Activated T-cell treated with anti-CD3 and anti-CD28 coated beads for 48 hours (primary cell): ENCODE data around the gene GRPEL2.
A peak's percentile ranks its signal among the peaks of the same experiment; 100 is the strongest.

Source experiments
- DNase-seq: peaks from one replicate; pipeline ENCODE4 v3.0.0-alpha.2; 2020; ENCODE audit warnings: low read depth

The GRPEL2 gene

GRCh38 chr5:149345147-149345891 lies at the start of gene GRPEL2:
Gene GRPEL2, plus strand, starts transcription at chr5:149345499. Its CDS starts 41 bp downstream, at chr5:149345540.
- DNase-seq, result peak; percentile 91

GRCh38 chr5:149297340-149298025 lies 47.8 kb upstream of the GRPEL2 start:
- DNase-seq, result no peak

- no peak for DNase-seq
Measured at GRCh38 chr5:149298163-149298562, 47.1 kb upstream of the GRPEL2 start.

GRCh38 chr5:149298842-149299404 lies 46.4 kb upstream of the GRPEL2 start:
- DNase-seq, result no peak

GRCh38 chr5:149299451-149300054 lies 45.7 kb upstream of the GRPEL2 start:
- no peak for DNase-seq

- DNase-seq, result no peak
Measured at GRCh38 chr5:149300441-149300840, 44.9 kb upstream of the GRPEL2 start.

- no peak for DNase-seq
Measured at GRCh38 chr5:149301049-149301743, 44.1 kb upstream of the GRPEL2 start.

GRCh38 chr5:149301744-149302380 lies 43.4 kb upstream of the GRPEL2 start:
- no peak for DNase-seq

- DNase-seq, result no peak
Measured at GRCh38 chr5:149302641-149303040, 42.7 kb upstream of the GRPEL2 start.

- DNase-seq, result no peak
Measured at GRCh38 chr5:149303210-149303609, 42.1 kb upstream of the GRPEL2 start.

- DNase-seq, result no peak
Measured at GRCh38 chr5:149304195-149305078, 40.9 kb upstream of the GRPEL2 start.

GRCh38 chr5:149309354-149309753 lies 35.9 kb upstream of the GRPEL2 start:
- DNase-seq, result no peak

GRCh38 chr5:149310488-149310887 lies 34.8 kb upstream of the GRPEL2 start:
- no peak for DNase-seq

GRCh38 chr5:149310947-149311658 lies 34.2 kb upstream of the GRPEL2 start:
- DNase-seq, result no peak

GRCh38 chr5:149313151-149313841 lies 32.0 kb upstream of the GRPEL2 start:
- DNase-seq, result no peak

GRCh38 chr5:149314571-149315111 lies 30.7 kb upstream of the GRPEL2 start:
- DNase-seq, result no peak

- no peak for DNase-seq
Measured at GRCh38 chr5:149315753-149316152, 29.5 kb upstream of the GRPEL2 start.

- no peak for DNase-seq
Measured at GRCh38 chr5:149317281-149318048, 27.8 kb upstream of the GRPEL2 start.
